ENCODE data around the gene NEU1.

The NEU1 gene

DNA sequence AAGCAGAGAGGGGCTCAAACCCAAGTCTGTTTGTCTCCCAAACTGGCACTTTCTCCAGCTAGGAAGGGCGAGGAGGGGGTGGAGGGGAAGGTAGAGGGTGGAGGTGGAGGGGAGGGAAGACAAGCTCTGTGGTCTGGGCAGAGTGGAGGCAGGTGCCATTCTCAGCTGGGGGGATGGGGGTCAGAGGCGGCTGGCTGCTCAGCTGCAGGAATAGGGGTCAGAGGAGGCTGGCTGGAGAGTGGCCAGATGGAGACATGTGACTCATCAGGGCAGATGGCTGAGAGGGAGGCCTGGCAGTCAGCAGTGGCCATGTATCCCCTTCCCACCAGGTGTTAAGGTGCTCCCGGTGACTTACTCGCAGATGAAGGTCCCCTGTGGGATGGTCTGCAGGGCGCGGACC lies 19.7 kb upstream of the NEU1 start:
- Histone ChIP-seq H3K27ac (ENCODE audit: low read depth, low read length) (no peak overlapping the region), H3K27me3 (ENCODE audit: control insufficient read depth in 5 of 5, insufficient read depth in 4 of 5, low read length in 5 of 5) (no peaks in the 10 kb centered on the region), H3K4me1 (ENCODE audit: control insufficient read depth in 5 of 5, insufficient read depth in 5 of 5, low read length in 5 of 5) (peaks cover 0 to 3% (median 0%) of the 10 kb centered on the region in 5 donors), H3K36me3 (ENCODE audit: control insufficient read depth in 5 of 5, insufficient read depth in 5 of 5, low read length in 5 of 5) (peaks cover 0 to 74% (median 72%) of the 10 kb centered on the region in 5 donors), H3K4me3 (ENCODE audit: low read depth in 1 of 5, low read length in 5 of 5) (no peak overlapping the region), H3K9ac (ENCODE audit: low read length in 5 of 5) (no peak overlapping the region), H3K9me3 (ENCODE audit: control insufficient read depth in 5 of 5, low read length in 5 of 5) (no peaks in the 10 kb centered on the region)

GRCh38 chr6:31881136-31881859 lies 18.7 kb upstream of the NEU1 start:
- H3K9me3 ChIP-seq (ENCODE audit: control insufficient read depth in 5 of 5, low read length in 5 of 5), result no peaks in the 10 kb centered on the region
- H3K27ac ChIP-seq (ENCODE audit: low read depth, low read length), result no peak overlapping the region
- no peak overlapping the region for H3K4me3 ChIP-seq (ENCODE audit: low read depth in 1 of 5, low read length in 5 of 5)
- H3K36me3 ChIP-seq (ENCODE audit: control insufficient read depth in 5 of 5, insufficient read depth in 5 of 5, low read length in 5 of 5), result peaks cover 0 to 64% (median 62%) of the 10 kb centered on the region in 5 donors
- no peak overlapping the region for H3K9ac ChIP-seq (ENCODE audit: low read length in 5 of 5)
- no peaks in the 10 kb centered on the region for H3K27me3 ChIP-seq (ENCODE audit: control insufficient read depth in 5 of 5, insufficient read depth in 4 of 5, low read length in 5 of 5)
- H3K4me1 ChIP-seq (ENCODE audit: control insufficient read depth in 5 of 5, insufficient read depth in 5 of 5, low read length in 5 of 5), result peaks cover 0 to 8% (median 3%) of the 10 kb centered on the region in 5 donors

DNA sequence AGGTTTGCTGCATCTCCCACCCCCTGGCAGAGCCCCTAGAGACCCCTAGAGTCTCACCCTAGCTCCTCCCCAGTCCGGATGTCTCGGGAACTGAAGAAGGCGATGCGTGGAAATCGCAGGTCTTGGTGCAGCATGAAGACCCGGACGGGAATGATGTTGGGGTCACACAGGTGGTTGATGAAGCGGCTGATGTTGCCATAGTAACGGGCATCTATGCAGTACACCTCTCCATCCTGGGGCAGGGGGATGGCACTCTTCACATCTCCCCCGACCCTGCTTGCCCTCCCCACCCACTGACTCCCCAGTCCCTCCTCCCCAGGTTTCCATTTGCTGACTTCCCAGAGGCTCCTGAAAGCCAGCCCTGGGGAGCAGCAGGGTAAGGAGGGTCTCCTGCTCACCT lies 18.0 kb upstream of the NEU1 start:
- Histone ChIP-seq H3K9me3 (ENCODE audit: control insufficient read depth in 5 of 5, low read length in 5 of 5) (no peaks in the 10 kb centered on the region), H3K4me3 (ENCODE audit: low read depth in 1 of 5, low read length in 5 of 5) (no peak overlapping the region), H3K36me3 (ENCODE audit: control insufficient read depth in 5 of 5, insufficient read depth in 5 of 5, low read length in 5 of 5) (peaks cover 0 to 59% (median 57%) of the 10 kb centered on the region in 5 donors), H3K27me3 (ENCODE audit: control insufficient read depth in 5 of 5, insufficient read depth in 4 of 5, low read length in 5 of 5) (no peaks in the 10 kb centered on the region), H3K4me1 (ENCODE audit: control insufficient read depth in 5 of 5, insufficient read depth in 5 of 5, low read length in 5 of 5) (peaks cover 0 to 8% (median 3%) of the 10 kb centered on the region in 5 donors), H3K27ac (ENCODE audit: low read depth, low read length) (no peak overlapping the region), H3K9ac (ENCODE audit: low read length in 5 of 5) (no peak overlapping the region)

DNA sequence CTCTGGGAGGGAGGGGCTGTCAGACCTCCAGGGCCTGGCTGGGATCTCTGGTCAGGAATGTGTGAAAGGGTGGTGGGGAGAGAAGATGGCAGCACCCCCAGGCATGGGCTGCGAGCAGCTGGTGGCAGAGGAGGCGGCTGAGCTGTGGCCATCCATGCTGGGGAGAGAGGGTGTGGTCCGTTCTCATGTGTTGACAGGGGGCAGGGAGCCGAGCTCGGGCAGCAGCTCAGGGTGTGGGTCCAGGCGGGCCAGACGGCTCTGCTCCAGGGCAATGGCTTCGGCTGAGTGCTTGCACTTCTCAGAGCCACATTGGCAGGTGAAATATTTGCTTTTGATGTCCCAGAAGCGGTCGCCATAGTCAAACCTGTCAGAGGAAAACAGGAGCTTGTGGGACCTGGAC lies 17.3 kb upstream of the NEU1 start:
- no peaks in the 10 kb centered on the region for H3K27me3 ChIP-seq (ENCODE audit: control insufficient read depth in 5 of 5, insufficient read depth in 4 of 5, low read length in 5 of 5)
- peaks cover 0 to 53% (median 52%) of the 10 kb centered on the region in 5 donors for H3K36me3 ChIP-seq (ENCODE audit: control insufficient read depth in 5 of 5, insufficient read depth in 5 of 5, low read length in 5 of 5)
- H3K9ac ChIP-seq (ENCODE audit: low read length in 5 of 5), result no peak overlapping the region
- no peak overlapping the region for H3K27ac ChIP-seq (ENCODE audit: low read depth, low read length)
- no peak overlapping the region for H3K4me3 ChIP-seq (ENCODE audit: low read depth in 1 of 5, low read length in 5 of 5)
- no peaks in the 10 kb centered on the region for H3K9me3 ChIP-seq (ENCODE audit: control insufficient read depth in 5 of 5, low read length in 5 of 5)
- H3K4me1 ChIP-seq (ENCODE audit: control insufficient read depth in 5 of 5, insufficient read depth in 5 of 5, low read length in 5 of 5), result peaks cover 0 to 8% (median 3%) of the 10 kb centered on the region in 5 donors

GRCh38 chr6:31879143-31879542 lies 16.5 kb upstream of the NEU1 start:
- Histone ChIP-seq H3K9me3 (ENCODE audit: control insufficient read depth in 5 of 5, low read length in 5 of 5) (no peaks in the 10 kb centered on the region), H3K27me3 (ENCODE audit: control insufficient read depth in 5 of 5, insufficient read depth in 4 of 5, low read length in 5 of 5) (no peaks in the 10 kb centered on the region), H3K4me1 (ENCODE audit: control insufficient read depth in 5 of 5, insufficient read depth in 5 of 5, low read length in 5 of 5) (peaks cover 0 to 8% (median 3%) of the 10 kb centered on the region in 5 donors), H3K27ac (ENCODE audit: low read depth, low read length) (no peak overlapping the region), H3K9ac (ENCODE audit: low read length in 5 of 5) (no peak overlapping the region), H3K36me3 (ENCODE audit: control insufficient read depth in 5 of 5, insufficient read depth in 5 of 5, low read length in 5 of 5) (peaks cover 0 to 46% (median 45%) of the 10 kb centered on the region in 5 donors), H3K4me3 (ENCODE audit: low read depth in 1 of 5, low read length in 5 of 5) (no peak overlapping the region)

DNA sequence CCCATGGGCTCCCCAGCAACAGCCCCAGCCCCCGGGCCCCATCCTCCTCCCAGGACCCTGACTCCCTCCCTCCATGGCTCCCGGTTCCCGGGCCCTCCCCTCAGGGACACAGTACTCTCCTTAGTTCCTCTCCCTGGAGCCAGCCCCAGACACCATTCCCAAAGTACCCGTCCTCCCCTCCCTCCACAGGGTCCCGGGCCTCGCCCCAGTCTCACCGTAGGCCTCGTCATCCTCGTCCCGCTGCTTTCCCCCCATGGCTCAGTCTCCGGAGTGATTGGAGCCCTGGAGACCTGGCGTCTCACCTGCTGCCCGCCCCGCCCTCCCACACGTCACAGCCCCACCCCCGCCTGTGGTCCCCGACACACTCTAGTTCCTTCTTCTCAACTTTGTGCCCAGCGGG lies 16.1 kb upstream of the NEU1 start, which contains the start of gene SLC44A4:
Gene SLC44A4, minus strand, starts transcription at position 272 of the 400 bp plus-strand sequence. Its CDS starts 17 bp downstream, at position 255.
- no peaks in the 10 kb centered on the region for H3K27me3 ChIP-seq (ENCODE audit: control insufficient read depth in 5 of 5, insufficient read depth in 4 of 5, low read length in 5 of 5)
- no peak within 1 kb of the TSS for H3K4me3 ChIP-seq (ENCODE audit: low read depth in 1 of 5, low read length in 5 of 5)
- peaks cover 0 to 42% (median 41%) of the 10 kb centered on the region in 5 donors for H3K36me3 ChIP-seq (ENCODE audit: control insufficient read depth in 5 of 5, insufficient read depth in 5 of 5, low read length in 5 of 5)
- H3K9ac ChIP-seq (ENCODE audit: low read length in 5 of 5), result no peak within 1 kb of the TSS
- no peaks in the 10 kb centered on the region for H3K9me3 ChIP-seq (ENCODE audit: control insufficient read depth in 5 of 5, low read length in 5 of 5)
- no peak within 1 kb of the TSS for H3K27ac ChIP-seq (ENCODE audit: low read depth, low read length)
- peaks cover 0 to 8% (median 3%) of the 10 kb centered on the region in 5 donors for H3K4me1 ChIP-seq (ENCODE audit: control insufficient read depth in 5 of 5, insufficient read depth in 5 of 5, low read length in 5 of 5)

DNA sequence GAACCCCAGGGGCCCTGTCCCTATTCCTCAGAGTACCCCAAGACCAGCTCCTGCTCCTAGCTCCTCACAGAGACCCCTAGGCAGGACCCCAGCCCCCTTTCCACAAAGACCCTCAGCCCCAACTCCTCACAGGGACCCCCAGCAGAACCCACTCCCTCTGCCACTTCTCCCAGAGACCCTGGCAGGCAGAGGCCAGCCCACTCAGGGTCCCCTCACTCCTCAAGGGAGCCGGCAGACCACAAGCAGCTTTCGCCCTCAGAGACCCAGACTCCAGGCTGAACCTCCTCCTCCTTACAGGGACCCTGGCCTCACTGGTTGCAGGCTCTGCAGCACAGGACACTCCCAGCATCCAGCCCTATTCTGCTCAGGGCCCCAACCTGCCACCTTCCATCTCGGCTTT lies 15.6 kb upstream of the NEU1 start:
- Histone ChIP-seq H3K4me1 (ENCODE audit: control insufficient read depth in 5 of 5, insufficient read depth in 5 of 5, low read length in 5 of 5) (peaks cover 0 to 8% (median 3%) of the 10 kb centered on the region in 5 donors), H3K4me3 (ENCODE audit: low read depth in 1 of 5, low read length in 5 of 5) (no peak overlapping the region), H3K27me3 (ENCODE audit: control insufficient read depth in 5 of 5, insufficient read depth in 4 of 5, low read length in 5 of 5) (no peaks in the 10 kb centered on the region), H3K36me3 (ENCODE audit: control insufficient read depth in 5 of 5, insufficient read depth in 5 of 5, low read length in 5 of 5) (peaks cover 0 to 37% (median 36%) of the 10 kb centered on the region in 5 donors), H3K27ac (ENCODE audit: low read depth, low read length) (no peak overlapping the region), H3K9me3 (ENCODE audit: control insufficient read depth in 5 of 5, low read length in 5 of 5) (no peaks in the 10 kb centered on the region), H3K9ac (ENCODE audit: low read length in 5 of 5) (no peak overlapping the region)

- Histone ChIP-seq H3K36me3 (ENCODE audit: control insufficient read depth in 5 of 5, insufficient read depth in 5 of 5, low read length in 5 of 5) (peaks cover 0 to 31% (median 30%) of the 10 kb centered on the region in 5 donors), H3K9me3 (ENCODE audit: control insufficient read depth in 5 of 5, low read length in 5 of 5) (no peaks in the 10 kb centered on the region), H3K4me1 (ENCODE audit: control insufficient read depth in 5 of 5, insufficient read depth in 5 of 5, low read length in 5 of 5) (peaks cover 0 to 8% (median 3%) of the 10 kb centered on the region in 5 donors), H3K9ac (ENCODE audit: low read length in 5 of 5) (no peak overlapping the region), H3K27me3 (ENCODE audit: control insufficient read depth in 5 of 5, insufficient read depth in 4 of 5, low read length in 5 of 5) (no peaks in the 10 kb centered on the region), H3K4me3 (ENCODE audit: low read depth in 1 of 5, low read length in 5 of 5) (no peak overlapping the region), H3K27ac (ENCODE audit: low read depth, low read length) (no peak overlapping the region)
Observed at GRCh38 chr6:31877651-31878161, 15.1 kb upstream of the NEU1 start.

DNA sequence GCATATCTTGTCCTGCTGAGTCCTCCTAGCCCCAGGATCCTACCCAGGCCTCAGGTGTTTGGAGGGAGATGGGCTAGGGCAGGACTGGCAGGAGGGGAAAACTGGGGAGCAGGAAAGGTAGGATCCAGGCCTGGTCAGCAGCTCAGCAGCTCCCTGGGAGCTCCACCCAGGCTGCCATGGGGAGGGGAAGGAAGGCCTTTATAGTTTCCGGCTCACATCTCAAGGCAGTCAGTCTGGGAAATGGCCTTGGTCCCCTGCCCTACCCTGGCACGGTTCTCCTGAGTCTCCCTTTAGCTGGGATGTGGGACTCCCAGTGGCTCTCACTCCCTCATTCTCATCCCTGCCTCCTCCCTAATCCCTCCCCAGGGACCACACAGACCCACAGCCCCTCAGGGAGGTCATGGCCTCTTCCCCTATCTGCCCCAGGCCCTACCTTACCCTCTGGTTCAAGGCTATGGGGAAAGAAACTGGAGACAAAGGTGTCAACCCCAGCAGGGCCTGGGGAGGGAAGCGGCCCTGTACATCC lies 14.6 kb upstream of the NEU1 start:
- Histone ChIP-seq H3K4me3 (ENCODE audit: low read depth in 1 of 5, low read length in 5 of 5) (no peak overlapping the region), H3K4me1 (ENCODE audit: control insufficient read depth in 5 of 5, insufficient read depth in 5 of 5, low read length in 5 of 5) (peaks cover 0 to 8% (median 3%) of the 10 kb centered on the region in 5 donors), H3K9me3 (ENCODE audit: control insufficient read depth in 5 of 5, low read length in 5 of 5) (no peaks in the 10 kb centered on the region), H3K27ac (ENCODE audit: low read depth, low read length) (no peak overlapping the region), H3K27me3 (ENCODE audit: control insufficient read depth in 5 of 5, insufficient read depth in 4 of 5, low read length in 5 of 5) (no peaks in the 10 kb centered on the region), H3K9ac (ENCODE audit: low read length in 5 of 5) (no peak overlapping the region), H3K36me3 (ENCODE audit: control insufficient read depth in 5 of 5, insufficient read depth in 5 of 5, low read length in 5 of 5) (peaks cover 0 to 26% (median 25%) of the 10 kb centered on the region in 5 donors)

GRCh38 chr6:31876357-31876756 lies 13.7 kb upstream of the NEU1 start:
- Histone ChIP-seq H3K4me3 (ENCODE audit: low read depth in 1 of 5, low read length in 5 of 5) (no peak overlapping the region), H3K27ac (ENCODE audit: low read depth, low read length) (no peak overlapping the region), H3K36me3 (ENCODE audit: control insufficient read depth in 5 of 5, insufficient read depth in 5 of 5, low read length in 5 of 5) (peaks cover 0 to 20% (median 20%) of the 10 kb centered on the region in 5 donors), H3K27me3 (ENCODE audit: control insufficient read depth in 5 of 5, insufficient read depth in 4 of 5, low read length in 5 of 5) (peaks cover 0 to 5% (median 3%) of the 10 kb centered on the region in 5 donors), H3K4me1 (ENCODE audit: control insufficient read depth in 5 of 5, insufficient read depth in 5 of 5, low read length in 5 of 5) (peaks cover 0 to 8% (median 3%) of the 10 kb centered on the region in 5 donors), H3K9me3 (ENCODE audit: control insufficient read depth in 5 of 5, low read length in 5 of 5) (no peaks in the 10 kb centered on the region), H3K9ac (ENCODE audit: low read length in 5 of 5) (no peak overlapping the region)
